HEK293 (cell line): ENCODE results near the gene PDAP1.

ENCODE experiments used
- CTCF ChIA-PET: fragments of 350-600 bp; formaldehyde crosslinking; extraction: SDS; loops from one replicate; lab custom pipeline; 2021; ENCODE audit warnings: antibody characterized with exemption; lab: Yijun Ruan, JAX
- POLR2A ChIA-PET: fragments of 300-600 bp; formaldehyde crosslinking; extraction: SDS; loops from one replicate; lab custom pipeline; 2020; ENCODE audit warnings: antibody characterized with exemption, inconsistent platforms; lab: Yijun Ruan, JAX
- H3K27ac ChIP-seq: fragments of 200-500 bp; sonication (Bioruptor generic); 2 replicates; pipeline ENCODE4 v1.5.1; 2014; ENCODE audit warnings: low read depth, low read length, control low read depth, inconsistent platforms; ENCODE audit errors: extremely low read depth
- H3K36me3 ChIP-seq, 2 experiments: fragments of 200-500 bp in 1 of 2; sonication (Bioruptor generic) in 1 of 2; 1 replicate in 1 of 2; 2 replicates in 1 of 2; pipeline ENCODE4 v1.5.1; 2014 to 2017; ENCODE audit warnings: inconsistent platforms in 2 of 2, low read length in 2 of 2; ENCODE audit not compliant: control insufficient read depth in 2 of 2, insufficient read depth in 1 of 2
- H3K4me1 ChIP-seq: fragments of 200-500 bp; sonication (Bioruptor generic); 2 replicates; pipeline ENCODE4 v1.5.1; 2014; ENCODE audit warnings: mild to moderate bottlenecking, low read length, inconsistent platforms; ENCODE audit not compliant: control insufficient read depth, insufficient read depth
- H3K4me3 ChIP-seq: 2 replicates; pipeline ENCODE4 v1.5.1; 2011; ENCODE audit warnings: low read depth, mild to moderate bottlenecking, control low read depth, low read length, moderate library complexity
- H3K9me3 ChIP-seq: fragments of 200-500 bp; sonication (Bioruptor generic); 2 replicates; pipeline ENCODE4 v1.5.1; 2014; ENCODE audit warnings: low read depth, low read length, inconsistent platforms; ENCODE audit not compliant: control insufficient read depth, insufficient read depth
- FEZF1 ChIP-seq: fragments of 450-650 bp; formaldehyde crosslinking; IDR thresholded peaks from 2 replicates; pipeline ENCODE4 v1.5.1; 2016; ENCODE audit warnings: missing biosample characterization, missing genetic modification characterization
- KLF1 ChIP-seq: fragments of 450-650 bp; formaldehyde crosslinking; IDR thresholded peaks from 2 replicates; pipeline ENCODE4 v1.5.1; 2016; ENCODE audit warnings: missing biosample characterization, missing genetic modification characterization
- SP7 ChIP-seq: fragments of 450-650 bp; formaldehyde crosslinking; IDR thresholded peaks from 2 replicates; pipeline ENCODE4 v1.5.1; 2016; ENCODE audit warnings: missing biosample characterization, missing genetic modification characterization
- YY1 ChIP-seq: fragments of 450-650 bp; formaldehyde crosslinking; IDR thresholded peaks from 2 replicates; pipeline ENCODE4 v1.5.1; 2018; ENCODE audit warnings: missing biosample characterization, missing genetic modification characterization
- ZBTB20 ChIP-seq: fragments of 450-650 bp; formaldehyde crosslinking; IDR thresholded peaks from 2 replicates; pipeline ENCODE4 v1.5.1; 2016; ENCODE audit warnings: missing biosample characterization, missing genetic modification characterization
- ZFHX2 ChIP-seq: fragments of 450-650 bp; formaldehyde crosslinking; conservative IDR thresholded peaks from 2 replicates; pipeline ENCODE4 v1.5.1; 2016; ENCODE audit warnings: missing biosample characterization, missing genetic modification characterization
- ZNF132 ChIP-seq: fragments of 450-650 bp; formaldehyde crosslinking; IDR thresholded peaks from 2 replicates; pipeline ENCODE4 v1.5.1; 2017; ENCODE audit warnings: missing biosample characterization, missing genetic modification characterization, borderline replicate concordance
- ZNF16 ChIP-seq: fragments of 450-650 bp; formaldehyde crosslinking; IDR thresholded peaks from 2 replicates; pipeline ENCODE4 v1.5.1; 2016; ENCODE audit warnings: low read depth, missing biosample characterization, missing genetic modification characterization
- ZNF302 ChIP-seq: fragments of 450-650 bp; formaldehyde crosslinking; IDR thresholded peaks from 2 replicates; pipeline ENCODE4 v1.5.1; 2016; ENCODE audit warnings: missing biosample characterization, missing genetic modification characterization, low read depth
- ZNF335 ChIP-seq: fragments of 450-650 bp; formaldehyde crosslinking; conservative IDR thresholded peaks from 2 replicates; pipeline ENCODE4 v1.5.1; 2016; ENCODE audit warnings: missing biosample characterization, missing genetic modification characterization
- ZNF623 ChIP-seq: fragments of 450-650 bp; formaldehyde crosslinking; IDR thresholded peaks from 2 replicates; pipeline ENCODE4 v1.5.1; 2016; ENCODE audit warnings: missing biosample characterization, missing genetic modification characterization
- ZNF629 ChIP-seq: fragments of 450-650 bp; formaldehyde crosslinking; IDR thresholded peaks from 2 replicates; pipeline ENCODE4 v1.5.1; 2017; ENCODE audit warnings: missing biosample characterization, missing genetic modification characterization
- ZSCAN30 ChIP-seq: fragments of 450-650 bp; IDR thresholded peaks from 2 replicates; pipeline ENCODE4 v1.5.1; 2018; ENCODE audit warnings: missing biosample characterization, mild to moderate bottlenecking, missing genetic modification characterization, moderate library complexity
- TF ChIP-seq, protein P1 (sequence below): fragments of 450-650 bp; formaldehyde crosslinking; IDR thresholded peaks from 2 replicates; pipeline ENCODE4 v1.5.1; 2016; ENCODE audit warnings: missing biosample characterization, missing genetic modification characterization
- TF ChIP-seq, protein P2 (sequence below): fragments of 450-650 bp; formaldehyde crosslinking; IDR thresholded peaks from 2 replicates; pipeline ENCODE4 v1.5.1; 2016; ENCODE audit warnings: missing biosample characterization, missing genetic modification characterization
- TF ChIP-seq, protein P3 (sequence below): fragments of 450-650 bp; formaldehyde crosslinking; IDR thresholded peaks from 2 replicates; pipeline ENCODE4 v1.5.1; 2016; ENCODE audit warnings: missing biosample characterization, missing genetic modification characterization

PDAP1 gene

DNA sequence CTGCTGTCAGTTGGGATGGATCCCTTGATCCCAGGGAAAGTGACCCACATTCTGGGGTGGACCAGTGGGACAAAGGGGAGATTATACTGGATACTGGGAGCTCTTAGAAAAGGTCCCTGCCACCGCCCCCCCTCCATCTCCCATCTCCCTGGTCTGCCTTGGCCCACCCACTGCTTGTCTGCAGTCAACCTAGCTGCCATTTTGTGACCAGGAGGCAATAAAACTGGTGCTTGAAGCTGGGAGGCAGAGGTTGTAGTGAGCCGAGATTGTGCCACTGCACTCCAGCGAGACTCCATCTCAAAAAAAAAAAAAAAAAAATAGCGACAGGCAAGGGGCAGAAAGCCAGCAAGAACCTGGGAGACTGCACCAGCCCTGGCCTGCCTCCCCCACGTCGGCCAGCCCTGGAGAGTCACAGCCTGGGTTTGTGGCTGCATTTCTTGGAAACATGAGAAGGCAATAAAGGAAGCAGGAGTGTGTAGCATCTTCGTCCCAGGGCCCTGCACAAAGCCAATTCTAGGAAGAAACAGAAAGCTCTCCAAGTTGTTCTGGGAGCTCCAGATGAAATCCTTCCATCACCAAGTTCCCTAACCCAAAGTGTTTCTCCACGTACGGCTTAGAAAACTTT lies 38.5 kb downstream of the PDAP1 start (continued):
- no peak for TF ChIP-seq ZNF132 (tag by site-specific recombination)
- TF ChIP-seq ZSCAN30 (tag by site-specific recombination), result peak; percentile 69; the same call in 1 of the 2 replicates
- TF ChIP-seq ZFHX2, result no peak
- no peak for TF ChIP-seq ZNF302 (tag by site-specific recombination)
- TF ChIP-seq, protein P1, sequence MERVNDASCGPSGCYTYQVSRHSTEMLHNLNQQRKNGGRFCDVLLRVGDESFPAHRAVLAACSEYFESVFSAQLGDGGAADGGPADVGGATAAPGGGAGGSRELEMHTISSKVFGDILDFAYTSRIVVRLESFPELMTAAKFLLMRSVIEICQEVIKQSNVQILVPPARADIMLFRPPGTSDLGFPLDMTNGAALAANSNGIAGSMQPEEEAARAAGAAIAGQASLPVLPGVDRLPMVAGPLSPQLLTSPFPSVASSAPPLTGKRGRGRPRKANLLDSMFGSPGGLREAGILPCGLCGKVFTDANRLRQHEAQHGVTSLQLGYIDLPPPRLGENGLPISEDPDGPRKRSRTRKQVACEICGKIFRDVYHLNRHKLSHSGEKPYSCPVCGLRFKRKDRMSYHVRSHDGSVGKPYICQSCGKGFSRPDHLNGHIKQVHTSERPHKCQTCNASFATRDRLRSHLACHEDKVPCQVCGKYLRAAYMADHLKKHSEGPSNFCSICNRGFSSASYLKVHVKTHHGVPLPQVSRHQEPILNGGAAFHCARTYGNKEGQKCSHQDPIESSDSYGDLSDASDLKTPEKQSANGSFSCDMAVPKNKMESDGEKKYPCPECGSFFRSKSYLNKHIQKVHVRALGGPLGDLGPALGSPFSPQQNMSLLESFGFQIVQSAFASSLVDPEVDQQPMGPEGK, result peak; percentile 46; the same call in 1 of the 2 replicates
- no peak for TF ChIP-seq YY1 (tag by site-specific recombination)
- TF ChIP-seq, protein P2, sequence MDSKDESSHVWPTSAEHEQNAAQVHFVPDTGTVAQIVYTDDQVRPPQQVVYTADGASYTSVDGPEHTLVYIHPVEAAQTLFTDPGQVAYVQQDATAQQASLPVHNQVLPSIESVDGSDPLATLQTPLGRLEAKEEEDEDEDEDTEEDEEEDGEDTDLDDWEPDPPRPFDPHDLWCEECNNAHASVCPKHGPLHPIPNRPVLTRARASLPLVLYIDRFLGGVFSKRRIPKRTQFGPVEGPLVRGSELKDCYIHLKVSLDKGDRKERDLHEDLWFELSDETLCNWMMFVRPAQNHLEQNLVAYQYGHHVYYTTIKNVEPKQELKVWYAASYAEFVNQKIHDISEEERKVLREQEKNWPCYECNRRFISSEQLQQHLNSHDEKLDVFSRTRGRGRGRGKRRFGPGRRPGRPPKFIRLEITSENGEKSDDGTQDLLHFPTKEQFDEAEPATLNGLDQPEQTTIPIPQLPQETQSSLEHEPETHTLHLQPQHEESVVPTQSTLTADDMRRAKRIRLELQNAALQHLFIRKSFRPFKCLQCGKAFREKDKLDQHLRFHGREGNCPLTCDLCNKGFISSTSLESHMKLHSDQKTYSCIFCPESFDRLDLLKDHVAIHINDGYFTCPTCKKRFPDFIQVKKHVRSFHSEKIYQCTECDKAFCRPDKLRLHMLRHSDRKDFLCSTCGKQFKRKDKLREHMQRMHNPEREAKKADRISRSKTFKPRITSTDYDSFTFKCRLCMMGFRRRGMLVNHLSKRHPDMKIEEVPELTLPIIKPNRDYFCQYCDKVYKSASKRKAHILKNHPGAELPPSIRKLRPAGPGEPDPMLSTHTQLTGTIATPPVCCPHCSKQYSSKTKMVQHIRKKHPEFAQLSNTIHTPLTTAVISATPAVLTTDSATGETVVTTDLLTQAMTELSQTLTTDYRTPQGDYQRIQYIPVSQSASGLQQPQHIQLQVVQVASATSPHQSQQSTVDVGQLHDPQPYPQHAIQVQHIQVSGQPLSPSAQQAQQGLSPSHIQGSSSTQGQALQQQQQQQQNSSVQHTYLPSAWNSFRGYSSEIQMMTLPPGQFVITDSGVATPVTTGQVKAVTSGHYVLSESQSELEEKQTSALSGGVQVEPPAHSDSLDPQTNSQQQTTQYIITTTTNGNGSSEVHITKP (tag by site-specific recombination), result 0 out of 2 replicates have a peak, but pooled peaks have one; percentile 22
- no peak for TF ChIP-seq ZNF623 (tag by site-specific recombination)
- peak; percentile 46 for TF ChIP-seq ZBTB20
- TF ChIP-seq ZNF16 (tag by site-specific recombination), result no peak
- 0 out of 2 replicates have a peak, but pooled peaks have one; percentile 12 for TF ChIP-seq ZNF629 (tag by site-specific recombination)

DNA sequence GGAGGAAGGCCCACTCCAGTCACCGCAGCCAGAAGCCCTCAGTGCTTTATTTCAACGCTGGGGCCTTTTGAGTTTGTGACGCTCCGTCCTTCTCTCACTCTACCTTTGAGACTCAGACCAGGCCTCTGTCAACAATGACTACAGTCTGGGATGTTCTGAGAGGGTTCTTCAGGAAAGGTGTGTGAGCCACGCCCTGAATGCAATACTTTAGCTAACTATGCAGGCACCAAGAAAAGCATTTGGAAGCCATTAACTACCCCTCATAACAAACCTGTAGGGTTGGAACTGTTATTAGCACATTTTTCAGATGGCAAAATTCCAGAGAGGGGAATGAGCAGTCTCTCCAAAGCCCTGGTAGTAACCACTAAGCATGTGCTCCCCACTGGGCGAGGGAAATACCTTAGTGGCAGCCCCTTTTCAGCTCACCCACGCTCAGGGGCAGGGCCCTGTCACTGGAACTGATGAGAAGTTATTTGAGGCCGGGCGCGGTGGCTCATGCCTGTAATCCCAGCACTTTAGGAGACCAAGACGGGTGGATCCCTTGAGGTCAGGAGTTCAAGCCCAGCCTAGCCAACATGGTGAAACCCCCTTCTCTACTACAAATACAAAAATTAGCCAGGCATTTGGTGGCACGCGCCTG lies 39.5 kb downstream of the PDAP1 start:
- no peaks in the 10 kb centered on the region for H3K4me1 ChIP-seq
- H3K27ac ChIP-seq, result no peak overlapping the region
- CTCF ChIA-PET, result interaction anchor here (1.0 kb wide), 1 partner anchor 54 kb away, joined by 4 read pairs; no protein-coding TSS in a partner anchor
- H3K4me3 ChIP-seq, result no peak overlapping the region
- peaks cover 20 to 31% of the 10 kb centered on the region in 2 experiments for H3K36me3 ChIP-seq
- H3K9me3 ChIP-seq, result no peaks in the 10 kb centered on the region
- TF ChIP-seq SP7 (tag by site-specific recombination), result 0 out of 2 replicates have a peak, but pooled peaks have one; percentile 24
- peak; percentile 82 for TF ChIP-seq KLF1 (tag by site-specific recombination)
- TF ChIP-seq ZNF335 (tag by site-specific recombination), result no peak
- TF ChIP-seq, protein P3, sequence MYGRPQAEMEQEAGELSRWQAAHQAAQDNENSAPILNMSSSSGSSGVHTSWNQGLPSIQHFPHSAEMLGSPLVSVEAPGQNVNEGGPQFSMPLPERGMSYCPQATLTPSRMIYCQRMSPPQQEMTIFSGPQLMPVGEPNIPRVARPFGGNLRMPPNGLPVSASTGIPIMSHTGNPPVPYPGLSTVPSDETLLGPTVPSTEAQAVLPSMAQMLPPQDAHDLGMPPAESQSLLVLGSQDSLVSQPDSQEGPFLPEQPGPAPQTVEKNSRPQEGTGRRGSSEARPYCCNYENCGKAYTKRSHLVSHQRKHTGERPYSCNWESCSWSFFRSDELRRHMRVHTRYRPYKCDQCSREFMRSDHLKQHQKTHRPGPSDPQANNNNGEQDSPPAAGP (tag by site-specific recombination), result peak; percentile 32; the same call in 1 of the 2 replicates
- TF ChIP-seq FEZF1 (tag by site-specific recombination), result 0 out of 2 replicates have a peak, but pooled peaks have one; percentile 17
- TF ChIP-seq, all 188 proteins: peak for 4
- POLR2A ChIA-PET, result no interaction called here
